ENCODE results near the gene LUC7L3.

LUC7L3 gene

GRCh38 chr17:50685691-50686493, 33.5 kb upstream of the LUC7L3 start:
- no peak for DNase-seq (ENCODE audit: low read depth in 2 of 2)

- no peak for DNase-seq (ENCODE audit: low read depth in 2 of 2)
Measured at GRCh38 chr17:50686494-50687199, 32.8 kb upstream of the LUC7L3 start.

GRCh38 chr17:50687200-50688066, 32.0 kb upstream of the LUC7L3 start:
- DNase-seq (ENCODE audit: low read depth in 2 of 2), result no peak

GRCh38 chr17:50688245-50688644, 31.2 kb upstream of the LUC7L3 start:
- no peak for DNase-seq (ENCODE audit: low read depth in 2 of 2)

- DNase-seq (ENCODE audit: low read depth in 2 of 2), result no peak
Measured at GRCh38 chr17:50689251-50689650, 30.2 kb upstream of the LUC7L3 start.

GRCh38 chr17:50689956-50690886, 29.2 kb upstream of the LUC7L3 start:
- DNase-seq (ENCODE audit: low read depth in 2 of 2), result no peak

- no peak for DNase-seq (ENCODE audit: low read depth in 2 of 2)
Measured at GRCh38 chr17:50690887-50691549, 28.4 kb upstream of the LUC7L3 start.

- no peak for DNase-seq (ENCODE audit: low read depth in 2 of 2)
Measured at GRCh38 chr17:50691550-50692447, 27.6 kb upstream of the LUC7L3 start.

GRCh38 chr17:50692448-50693035, 26.9 kb upstream of the LUC7L3 start:
- no peak for DNase-seq (ENCODE audit: low read depth in 2 of 2)

GRCh38 chr17:50693036-50693682, 26.2 kb upstream of the LUC7L3 start:
- DNase-seq (ENCODE audit: low read depth in 2 of 2), result no peak

- no peak for DNase-seq (ENCODE audit: low read depth in 2 of 2)
Measured at GRCh38 chr17:50696365-50696879, 23.0 kb upstream of the LUC7L3 start.

- DNase-seq (ENCODE audit: low read depth in 2 of 2), result no peak
Measured at GRCh38 chr17:50697062-50697461, 22.3 kb upstream of the LUC7L3 start.

- DNase-seq (ENCODE audit: low read depth in 2 of 2), result no peak
Measured at GRCh38 chr17:50697663-50698272, 21.6 kb upstream of the LUC7L3 start.

- DNase-seq (ENCODE audit: low read depth in 2 of 2), result no peak
Measured at GRCh38 chr17:50699410-50699809, 20.0 kb upstream of the LUC7L3 start.

GRCh38 chr17:50703162-50703561, 16.2 kb upstream of the LUC7L3 start:
- no peak for DNase-seq (ENCODE audit: low read depth in 2 of 2)

GRCh38 chr17:50707289-50708049, 11.9 kb upstream of the LUC7L3 start, which contains the start of gene ANKRD40:
Gene ANKRD40 (minus strand): TSS chr17:50707914. CDS start chr17:50707654, 260 bp downstream.
- DNase-seq (ENCODE audit: low read depth in 2 of 2), result peak; percentile 85 to 86
